Glutamatergic neuron (in vitro differentiated cells): ENCODE results near the gene TSHZ2. TPM values are rescaled to one million over a fixed set of nuclear protein-coding genes. Genes with fewer than 3 reads are reported as not detected.

Experiments used
- DNase-seq: peaks from one replicate; pipeline ENCODE4 v3.0.0; 2022
- H3K27ac Mint-ChIP-seq: one replicate; pipeline ENCODE4 v1.8.0; 2020; ENCODE audit warnings: mild to moderate bottlenecking, mixed read lengths, inconsistent platforms; ENCODE audit not compliant: unreplicated experiment
- H3K27me3 Mint-ChIP-seq: one replicate; pipeline ENCODE4 v1.8.0; 2020; ENCODE audit warnings: mild to moderate bottlenecking, moderate library complexity, mixed read lengths, inconsistent platforms; ENCODE audit not compliant: unreplicated experiment
- H3K36me3 Mint-ChIP-seq: one replicate; pipeline ENCODE4 v1.8.0; 2020; ENCODE audit warnings: mild to moderate bottlenecking, mixed read lengths, inconsistent platforms; ENCODE audit not compliant: unreplicated experiment
- H3K4me1 Mint-ChIP-seq: one replicate; pipeline ENCODE4 v1.8.0; 2020; ENCODE audit warnings: mild to moderate bottlenecking, low read depth, mixed read lengths, inconsistent platforms; ENCODE audit not compliant: unreplicated experiment
- H3K4me3 Mint-ChIP-seq: one replicate; pipeline ENCODE4 v1.8.0; 2020; ENCODE audit warnings: mild to moderate bottlenecking, mixed read lengths, inconsistent platforms; ENCODE audit not compliant: unreplicated experiment
- H3K9me3 Mint-ChIP-seq: one replicate; pipeline ENCODE4 v1.8.0; 2020; ENCODE audit warnings: mild to moderate bottlenecking, moderate library complexity, mixed read lengths, inconsistent platforms; ENCODE audit not compliant: unreplicated experiment
- total RNA-seq: library from RNA; stranded (reverse); fragmentation: NEBNext Ultra II Directional; extraction: Animal tissue kit (Norgen Biotek cat#: 25700); gene quantifications from one replicate; pipeline ENCODE4 v1.2.1, GENCODE V29; 2021; ENCODE audit not compliant: unreplicated experiment
- TF ChIP-seq, protein P1 (sequence below): fragments of 200-600 bp; sonication (generic); IDR thresholded peaks from one replicate; pipeline ENCODE4 v1.5.0; 2021; ENCODE audit not compliant: partially characterized antibody, unreplicated experiment

TSHZ2 gene
- total RNA-seq, 1 donor from 2014 or later: 10.0 TPM

DNA sequence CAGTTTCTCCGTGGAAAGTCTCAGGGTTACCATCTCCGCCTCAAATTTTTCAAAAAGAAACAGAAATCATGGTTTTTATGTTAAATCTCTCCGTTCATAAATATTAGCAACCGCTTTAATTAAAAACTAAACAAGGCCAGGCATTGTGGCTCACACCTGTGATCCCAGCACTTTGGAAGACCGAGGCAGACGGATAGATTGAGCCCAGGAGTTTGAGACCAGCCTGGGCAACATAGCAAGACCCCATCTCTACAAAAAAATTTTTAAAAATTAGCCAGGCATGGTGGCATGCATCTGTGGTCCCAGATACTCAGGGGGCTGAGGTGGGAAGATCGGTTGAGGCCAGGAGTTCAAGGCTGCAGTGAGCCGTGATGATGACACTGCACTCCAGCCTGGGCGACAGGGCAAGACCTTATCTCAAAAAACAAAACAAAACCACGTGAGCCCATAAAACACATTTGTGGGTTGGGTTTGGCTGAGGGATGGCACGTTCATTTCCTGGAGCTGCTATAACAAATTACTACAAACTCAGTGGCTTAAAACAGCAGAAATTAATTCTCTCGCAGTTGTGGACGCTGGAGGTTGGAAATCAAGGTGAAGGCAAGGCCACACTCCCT lies 398.3 kb downstream of the TSHZ2 start:
- TF ChIP-seq, protein P1, sequence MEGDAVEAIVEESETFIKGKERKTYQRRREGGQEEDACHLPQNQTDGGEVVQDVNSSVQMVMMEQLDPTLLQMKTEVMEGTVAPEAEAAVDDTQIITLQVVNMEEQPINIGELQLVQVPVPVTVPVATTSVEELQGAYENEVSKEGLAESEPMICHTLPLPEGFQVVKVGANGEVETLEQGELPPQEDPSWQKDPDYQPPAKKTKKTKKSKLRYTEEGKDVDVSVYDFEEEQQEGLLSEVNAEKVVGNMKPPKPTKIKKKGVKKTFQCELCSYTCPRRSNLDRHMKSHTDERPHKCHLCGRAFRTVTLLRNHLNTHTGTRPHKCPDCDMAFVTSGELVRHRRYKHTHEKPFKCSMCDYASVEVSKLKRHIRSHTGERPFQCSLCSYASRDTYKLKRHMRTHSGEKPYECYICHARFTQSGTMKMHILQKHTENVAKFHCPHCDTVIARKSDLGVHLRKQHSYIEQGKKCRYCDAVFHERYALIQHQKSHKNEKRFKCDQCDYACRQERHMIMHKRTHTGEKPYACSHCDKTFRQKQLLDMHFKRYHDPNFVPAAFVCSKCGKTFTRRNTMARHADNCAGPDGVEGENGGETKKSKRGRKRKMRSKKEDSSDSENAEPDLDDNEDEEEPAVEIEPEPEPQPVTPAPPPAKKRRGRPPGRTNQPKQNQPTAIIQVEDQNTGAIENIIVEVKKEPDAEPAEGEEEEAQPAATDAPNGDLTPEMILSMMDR: no peak
- Mint-ChIP-seq H3K9me3 (no peaks in the 10 kb centered on the region), H3K4me3 (no peak overlapping the region), H3K36me3 (no peaks in the 10 kb centered on the region), H3K27ac (no peak overlapping the region), H3K4me1 (no peaks in the 10 kb centered on the region), H3K27me3 (peaks cover 2% of the 10 kb centered on the region)
- DNase-seq: no peak

DNA sequence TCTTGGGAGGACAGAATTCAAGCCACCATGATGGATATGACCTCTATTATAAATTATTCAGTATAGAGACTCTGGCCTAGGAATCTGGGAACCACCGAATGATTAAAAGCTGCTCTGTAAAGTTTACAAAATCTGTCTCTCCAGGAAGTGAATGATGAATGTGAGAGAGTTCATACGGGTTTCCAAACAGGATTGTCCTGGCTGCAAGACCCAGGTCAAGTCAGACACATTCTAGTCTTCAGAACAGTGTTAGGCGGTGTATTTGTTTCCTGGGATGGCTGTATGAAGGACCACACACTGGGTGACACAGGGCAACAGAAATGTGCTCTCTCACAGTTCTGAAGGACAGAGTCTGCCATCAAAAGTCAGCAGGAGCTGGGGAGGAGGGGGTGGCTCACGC lies 399.1 kb downstream of the TSHZ2 start:
- Mint-ChIP-seq H3K4me3 (no peak overlapping the region), H3K4me1 (no peaks in the 10 kb centered on the region), H3K9me3 (no peaks in the 10 kb centered on the region), H3K27me3 (no peaks in the 10 kb centered on the region), H3K27ac (no peak overlapping the region), H3K36me3 (no peaks in the 10 kb centered on the region)
- TF ChIP-seq, protein P1: no peak
- DNase-seq: no peak

DNA sequence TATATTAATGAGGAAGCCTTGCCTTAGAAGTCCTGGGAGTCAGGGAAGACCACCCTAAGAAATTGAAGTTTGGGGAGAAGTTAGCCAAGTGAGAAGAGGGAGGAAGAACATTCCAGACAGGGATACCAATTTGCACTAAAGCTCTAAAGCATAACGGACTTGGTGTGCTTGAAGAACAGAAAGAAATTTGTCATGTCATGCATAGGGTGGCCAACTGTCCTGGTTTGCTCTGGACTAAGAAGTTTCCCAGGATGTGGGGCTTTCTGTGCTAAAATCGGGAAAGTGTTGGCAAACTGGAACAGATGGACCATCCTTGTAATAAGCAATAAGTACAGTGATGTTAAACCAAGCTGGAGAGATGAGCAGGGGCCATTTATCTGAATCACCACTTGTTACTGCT lies 403.9 kb downstream of the TSHZ2 start:
- DNase-seq: no peak
- Mint-ChIP-seq H3K4me3 (no peak overlapping the region), H3K27me3 (no peaks in the 10 kb centered on the region), H3K4me1 (no peaks in the 10 kb centered on the region), H3K9me3 (no peaks in the 10 kb centered on the region), H3K36me3 (no peaks in the 10 kb centered on the region), H3K27ac (no peak overlapping the region)
- TF ChIP-seq, protein P1: no peak

DNA sequence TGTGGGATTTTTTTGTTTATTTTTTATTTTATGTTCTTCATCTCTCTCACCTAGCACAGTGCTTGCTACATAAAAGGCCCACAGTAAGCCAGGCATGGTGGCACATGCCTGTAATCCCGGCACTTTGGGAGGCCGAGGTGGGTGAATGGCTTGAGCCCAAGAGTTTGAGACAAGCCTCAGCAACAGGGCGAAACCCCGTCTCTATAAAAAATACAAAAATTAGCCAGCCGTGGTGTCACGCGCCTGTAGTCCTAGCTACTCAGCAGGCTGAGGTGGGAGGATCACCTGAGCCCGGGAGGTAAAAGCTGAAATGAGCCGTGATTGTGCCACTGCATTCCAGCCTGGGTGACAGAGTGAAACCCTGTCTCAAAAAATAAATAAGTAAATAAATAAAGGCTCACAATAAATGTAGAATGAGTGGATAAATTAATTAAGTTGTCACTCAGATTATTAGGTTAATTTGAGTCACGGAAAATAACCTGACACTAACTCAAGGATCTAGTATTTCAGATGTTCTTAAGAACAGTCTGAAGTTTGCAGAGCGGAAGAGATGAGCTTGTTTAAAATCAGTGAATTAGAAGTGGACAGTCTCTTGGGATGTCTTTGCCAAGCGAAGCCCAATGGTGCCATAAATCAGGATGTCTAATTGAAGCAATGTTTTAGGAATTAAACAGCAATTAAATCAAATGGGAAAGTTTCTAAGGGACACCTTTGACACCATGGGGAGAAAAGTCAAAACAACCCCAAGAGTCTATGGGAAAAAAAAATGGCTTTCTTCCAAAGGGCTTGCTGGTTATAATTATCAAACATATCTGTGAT lies 407.1 kb downstream of the TSHZ2 start:
- no peak for DNase-seq
- Mint-ChIP-seq H3K4me3 (no peak overlapping the region), H3K9me3 (no peaks in the 10 kb centered on the region), H3K27ac (no peak overlapping the region), H3K36me3 (no peaks in the 10 kb centered on the region), H3K27me3 (no peaks in the 10 kb centered on the region), H3K4me1 (no peaks in the 10 kb centered on the region)
- TF ChIP-seq, protein P1: no peak

DNA sequence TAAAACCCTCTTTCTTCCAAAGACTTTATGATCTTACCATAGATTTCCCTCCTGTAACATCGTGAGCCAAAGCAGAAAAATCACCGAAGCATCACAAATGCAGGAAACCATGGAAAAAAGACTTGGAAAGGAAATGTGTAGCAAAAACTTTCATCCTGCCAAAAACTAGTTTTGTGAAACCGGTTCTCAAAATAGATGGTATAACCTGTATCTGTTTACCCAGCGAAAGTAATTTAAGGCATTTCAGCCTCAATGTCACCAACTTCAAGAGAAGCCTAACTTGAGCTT lies 407.6 kb downstream of the TSHZ2 start:
- H3K27ac Mint-ChIP-seq: no peak overlapping the region

More for the DNA sequence above, 407.6 kb downstream of the TSHZ2 start:
- DNase-seq: no peak
- Mint-ChIP-seq H3K4me1 (no peaks in the 10 kb centered on the region), H3K9me3 (no peaks in the 10 kb centered on the region), H3K4me3 (no peak overlapping the region), H3K27me3 (no peaks in the 10 kb centered on the region), H3K36me3 (no peaks in the 10 kb centered on the region)
- TF ChIP-seq, protein P1: no peak
